HG03354 (cell line): ENCODE measurements around the gene FOXD3.

Experiments
- ATAC-seq: cut with Tn5 transposase; IDR thresholded peaks from one replicate; pipeline ENCODE4 v1.9.1; 2021; ENCODE audit warnings: mild to moderate bottlenecking; ENCODE audit not compliant: unreplicated experiment, poor library complexity, severe bottlenecking

FOXD3 gene

DNA sequence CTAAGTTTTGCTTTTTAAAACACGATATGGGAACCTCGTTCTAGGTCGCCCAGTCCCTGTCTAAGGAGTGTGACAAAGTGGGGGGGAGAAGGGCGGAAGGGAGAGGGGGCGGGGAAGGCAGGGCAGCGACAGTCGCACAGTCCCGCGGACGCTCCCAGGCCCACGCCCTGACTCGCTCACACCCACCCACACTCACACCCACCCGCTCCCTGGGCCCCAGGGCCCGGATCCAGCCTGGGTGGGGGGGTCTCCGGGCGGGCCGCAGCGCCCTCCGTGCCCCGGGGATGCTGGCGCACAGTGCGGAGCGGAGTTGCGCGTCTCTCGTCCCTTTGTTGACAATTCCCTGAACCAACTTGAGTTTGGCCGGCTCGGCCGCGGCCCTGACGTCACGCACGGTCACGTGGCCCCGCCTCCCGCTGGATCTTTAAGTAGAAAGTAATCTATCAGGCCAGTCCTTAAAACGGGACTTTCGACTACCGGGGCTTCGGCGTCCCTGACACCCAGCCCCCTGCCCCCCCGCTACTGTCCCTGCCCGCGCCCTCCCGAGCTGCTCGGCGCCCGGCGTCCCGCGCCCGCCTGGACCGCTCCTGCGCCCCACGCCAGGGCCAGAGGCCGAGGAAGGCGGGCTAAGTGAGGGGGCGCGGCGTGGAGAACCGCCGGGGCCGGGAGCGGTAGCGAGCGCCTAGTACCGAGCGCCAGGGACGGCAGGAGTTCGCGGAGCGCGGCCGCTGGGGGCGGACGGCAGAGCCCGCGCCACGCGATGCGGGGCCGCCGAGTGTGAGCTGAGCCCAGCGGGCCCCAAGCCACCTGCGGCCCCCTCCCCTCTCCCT is at the start of gene FOXD3:
TSS of gene FOXD3 (plus strand) at position 454 of the 830 bp plus-strand sequence. CDS start 492 bp downstream, outside the sequence.
- peak; percentile 38 for ATAC-seq

- no peak for ATAC-seq
These were observed 49.6 kb upstream of the FOXD3 start for GRCh38 chr1:63272811-63273210.

- no peak for ATAC-seq
These were observed 48.0 kb upstream of the FOXD3 start for GRCh38 chr1:63274371-63274770.

GRCh38 chr1:63274979-63275378 is 47.4 kb upstream of the FOXD3 start:
- no peak for ATAC-seq

DNA sequence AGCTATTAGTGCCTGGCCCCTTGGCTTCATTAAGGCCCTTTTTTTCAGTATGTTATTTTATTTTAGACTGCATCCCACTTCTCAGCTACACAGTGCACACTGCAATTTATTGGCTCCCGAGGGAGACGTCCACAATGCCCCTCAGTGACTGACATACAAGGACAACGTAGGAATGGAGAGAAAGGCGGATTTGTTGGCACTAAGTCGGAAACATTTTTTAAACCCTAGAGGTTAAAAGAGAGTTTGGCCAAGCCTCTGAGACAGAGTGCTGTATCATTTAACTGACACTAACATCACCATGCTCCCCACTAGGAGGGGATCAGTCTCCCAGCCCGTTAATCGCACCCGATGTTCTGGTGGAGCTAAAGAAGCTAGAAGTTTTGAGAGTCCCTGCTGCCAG is 45.7 kb upstream of the FOXD3 start:
- no peak for ATAC-seq

DNA sequence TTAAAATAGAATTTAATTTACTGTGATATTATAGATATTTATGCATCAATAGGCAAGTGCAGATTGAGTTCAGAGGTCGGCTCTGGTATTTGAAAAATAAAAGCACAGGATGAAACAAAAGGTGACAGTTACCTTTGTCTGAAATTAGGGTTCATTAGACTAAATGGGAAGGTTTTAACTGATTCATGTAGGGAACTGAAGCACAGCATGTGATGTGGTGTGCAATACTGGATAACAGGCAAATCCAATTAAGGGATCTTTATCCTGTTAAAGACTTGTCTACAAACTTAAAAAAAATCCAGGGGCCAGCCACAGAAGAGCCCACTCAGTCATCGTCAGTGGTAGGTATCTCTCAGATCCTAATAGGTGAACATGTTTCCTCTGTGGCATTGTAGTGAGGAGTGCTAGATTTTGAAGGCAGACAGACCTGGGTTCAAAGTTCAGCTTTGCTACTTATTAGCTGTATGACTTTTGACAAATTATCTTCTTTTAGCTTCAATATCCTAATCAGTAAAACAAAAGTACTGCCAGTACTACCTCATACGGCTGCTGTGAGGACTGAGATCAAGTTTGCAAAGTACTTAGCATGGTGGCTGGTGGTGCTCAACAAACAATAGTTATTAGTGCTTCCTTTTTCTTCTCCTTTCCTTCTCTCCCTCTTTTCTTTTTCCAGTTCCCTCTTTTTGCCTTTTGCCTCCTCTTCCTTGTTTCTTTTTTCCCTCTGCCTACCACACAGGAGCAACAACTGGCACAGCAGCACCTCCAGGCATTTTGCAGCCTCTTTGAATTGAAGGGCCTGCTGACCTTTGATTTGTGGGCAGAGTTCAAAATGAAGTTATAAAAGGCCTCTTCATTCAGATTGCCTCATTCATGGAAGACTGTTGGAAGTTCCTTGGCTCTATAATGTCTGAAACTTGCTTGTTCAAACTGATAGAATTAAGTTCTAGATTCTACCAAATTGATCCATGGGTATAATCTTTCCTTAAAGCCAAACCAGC is 44.9 kb upstream of the FOXD3 start:
- ATAC-seq: no peak

GRCh38 chr1:63281753-63282152 is 40.6 kb upstream of the FOXD3 start:
- ATAC-seq: no peak

- ATAC-seq: no peak
These were observed 33.2 kb upstream of the FOXD3 start for GRCh38 chr1:63289135-63289534.

DNA sequence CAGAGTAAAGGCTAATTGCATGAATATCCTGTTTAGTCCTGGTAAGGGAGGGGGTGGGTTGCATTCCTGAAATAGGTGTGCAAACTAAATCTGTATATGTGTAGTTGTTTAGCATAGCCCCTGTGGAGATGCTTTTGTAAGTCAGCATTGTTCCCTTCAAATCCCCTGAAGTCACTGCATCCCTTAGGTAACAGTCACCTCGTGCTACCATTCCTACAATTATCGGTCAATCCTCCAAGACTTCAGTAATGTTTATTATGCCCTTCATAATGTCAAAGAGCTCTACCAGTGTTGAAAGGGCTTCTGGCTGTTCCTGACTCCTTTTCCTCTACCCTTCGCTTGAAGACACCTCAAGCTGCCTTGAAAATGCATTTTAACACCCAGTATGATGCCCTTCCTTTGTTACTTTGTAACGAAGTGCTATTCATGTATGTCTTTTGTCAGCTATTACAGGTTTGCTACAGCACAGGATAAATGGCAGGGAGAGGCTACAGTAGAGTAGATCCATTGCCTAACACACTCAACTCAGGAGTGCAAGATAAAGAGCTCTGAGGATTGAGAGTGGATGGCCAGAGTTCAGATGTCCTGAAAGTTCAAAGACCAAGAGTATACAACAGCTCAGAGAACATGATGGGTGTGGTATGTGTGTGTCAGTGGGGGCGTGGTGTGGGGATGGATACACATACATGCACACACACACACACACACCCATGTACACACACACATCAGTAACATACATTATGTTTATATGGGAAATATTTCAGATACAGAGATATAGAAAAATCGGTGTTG is 27.4 kb upstream of the FOXD3 start:
- ATAC-seq: no peak

GRCh38 chr1:63304410-63304809 is 18.0 kb upstream of the FOXD3 start:
- no peak for ATAC-seq

- no peak for ATAC-seq
These were observed 17.3 kb upstream of the FOXD3 start for GRCh38 chr1:63305043-63305442.

- no peak for ATAC-seq
These were observed 15.1 kb upstream of the FOXD3 start for GRCh38 chr1:63307196-63307794.

GRCh38 chr1:63316598-63316983 is 5.8 kb upstream of the FOXD3 start:
- ATAC-seq: no peak

DNA sequence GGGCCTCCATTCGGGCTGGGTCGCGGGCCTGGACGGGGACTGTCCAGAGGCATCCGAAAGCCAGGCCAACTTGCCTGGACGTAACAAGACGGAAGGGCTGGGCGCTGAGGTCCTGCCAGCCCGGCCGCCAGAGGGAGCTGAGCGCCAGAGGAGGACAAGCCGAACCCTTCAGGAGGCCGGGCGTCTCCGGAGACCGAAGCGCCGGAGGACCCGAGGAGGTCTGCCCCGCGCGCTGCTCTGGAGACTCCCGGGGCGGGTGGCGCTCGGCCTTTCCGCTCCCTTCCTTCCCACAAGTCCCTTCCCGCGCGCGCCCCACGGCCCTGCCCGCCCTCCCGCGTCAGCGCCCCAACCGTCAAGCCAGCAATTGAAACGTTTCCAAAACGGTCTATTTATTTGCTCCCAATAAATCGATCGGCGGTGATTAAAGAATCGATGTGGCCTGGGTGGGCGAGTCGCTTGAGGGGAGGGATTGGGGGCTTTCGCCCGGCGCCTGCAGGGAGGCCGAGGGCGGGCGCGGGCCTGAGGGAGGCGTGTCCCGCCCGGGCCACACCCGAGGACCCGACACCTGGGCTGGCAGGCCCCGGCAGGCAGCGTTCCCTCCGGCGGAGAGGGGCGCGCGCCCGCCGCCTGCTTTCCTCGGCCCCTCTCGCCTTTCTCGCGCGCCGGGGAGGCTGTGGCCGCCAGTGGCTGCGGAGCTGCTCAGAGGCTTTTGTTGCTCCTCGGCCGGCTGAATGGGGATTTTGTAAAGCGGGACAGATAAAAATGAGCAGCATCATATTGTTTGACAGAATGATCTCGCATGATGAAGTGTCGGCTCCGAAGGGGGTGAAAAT is 5.2 kb upstream of the FOXD3 start:
- ATAC-seq: peak; percentile 65

DNA sequence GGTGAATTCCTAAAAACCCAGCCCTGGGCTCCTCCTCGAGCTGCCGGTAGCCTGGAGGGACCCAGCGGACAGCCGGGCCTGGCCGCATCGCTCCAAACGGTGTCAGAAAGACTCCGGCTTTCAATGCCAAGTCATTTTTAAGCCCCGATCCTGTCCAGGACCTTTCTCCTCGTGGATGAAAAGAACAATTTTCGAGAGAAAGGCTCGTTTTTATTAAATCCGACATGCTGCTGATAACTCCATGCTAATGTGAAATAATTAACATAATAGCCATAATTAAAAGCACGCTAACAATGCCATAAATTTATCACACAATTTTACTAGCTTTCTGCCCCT is 4.6 kb upstream of the FOXD3 start:
- ATAC-seq: no peak

- ATAC-seq: no peak
These were observed 4.0 kb upstream of the FOXD3 start for GRCh38 chr1:63318201-63318979.

GRCh38 chr1:63319046-63320021 is 3.0 kb upstream of the FOXD3 start:
- no peak for ATAC-seq
